Measurements from ENCODE around the gene CBR3. TPM values are rescaled to one million over a fixed set of nuclear protein-coding genes. Genes with fewer than 3 reads are reported as not detected.
A peak's percentile ranks its signal among the peaks of the same experiment; 100 is the strongest.
"Not testable (repeated sequence)": the region's sequence is repeated elsewhere in the genome, so short reads cannot be mapped to it uniquely, and the experiment has no call there.

CBR3 gene
- total and polyA plus RNA-seq, 2 experiments from 2014 or later, result 4.6 to 8.7 TPM

DNA sequence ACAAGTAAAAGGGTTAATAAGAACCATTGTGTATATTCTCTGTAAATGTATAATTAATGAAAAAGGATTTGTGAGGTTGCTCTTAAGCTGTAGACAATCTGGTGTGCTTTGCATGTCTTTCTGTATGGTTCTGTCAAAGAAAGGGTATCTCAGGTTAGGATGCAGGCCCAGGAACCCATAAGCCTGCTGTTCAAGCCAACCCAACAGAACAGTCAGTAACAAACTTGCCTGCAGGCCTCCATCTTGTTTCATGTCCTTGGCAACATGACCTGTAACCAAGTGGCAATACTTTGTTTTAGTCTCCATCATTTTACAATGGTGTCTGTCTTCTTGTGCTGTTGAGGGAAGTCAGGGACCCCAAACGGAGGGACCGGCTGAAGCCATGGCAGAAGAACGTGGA, 35.9 kb upstream of the CBR3 start (continued):
- TF ChIP-seq, protein P1, sequence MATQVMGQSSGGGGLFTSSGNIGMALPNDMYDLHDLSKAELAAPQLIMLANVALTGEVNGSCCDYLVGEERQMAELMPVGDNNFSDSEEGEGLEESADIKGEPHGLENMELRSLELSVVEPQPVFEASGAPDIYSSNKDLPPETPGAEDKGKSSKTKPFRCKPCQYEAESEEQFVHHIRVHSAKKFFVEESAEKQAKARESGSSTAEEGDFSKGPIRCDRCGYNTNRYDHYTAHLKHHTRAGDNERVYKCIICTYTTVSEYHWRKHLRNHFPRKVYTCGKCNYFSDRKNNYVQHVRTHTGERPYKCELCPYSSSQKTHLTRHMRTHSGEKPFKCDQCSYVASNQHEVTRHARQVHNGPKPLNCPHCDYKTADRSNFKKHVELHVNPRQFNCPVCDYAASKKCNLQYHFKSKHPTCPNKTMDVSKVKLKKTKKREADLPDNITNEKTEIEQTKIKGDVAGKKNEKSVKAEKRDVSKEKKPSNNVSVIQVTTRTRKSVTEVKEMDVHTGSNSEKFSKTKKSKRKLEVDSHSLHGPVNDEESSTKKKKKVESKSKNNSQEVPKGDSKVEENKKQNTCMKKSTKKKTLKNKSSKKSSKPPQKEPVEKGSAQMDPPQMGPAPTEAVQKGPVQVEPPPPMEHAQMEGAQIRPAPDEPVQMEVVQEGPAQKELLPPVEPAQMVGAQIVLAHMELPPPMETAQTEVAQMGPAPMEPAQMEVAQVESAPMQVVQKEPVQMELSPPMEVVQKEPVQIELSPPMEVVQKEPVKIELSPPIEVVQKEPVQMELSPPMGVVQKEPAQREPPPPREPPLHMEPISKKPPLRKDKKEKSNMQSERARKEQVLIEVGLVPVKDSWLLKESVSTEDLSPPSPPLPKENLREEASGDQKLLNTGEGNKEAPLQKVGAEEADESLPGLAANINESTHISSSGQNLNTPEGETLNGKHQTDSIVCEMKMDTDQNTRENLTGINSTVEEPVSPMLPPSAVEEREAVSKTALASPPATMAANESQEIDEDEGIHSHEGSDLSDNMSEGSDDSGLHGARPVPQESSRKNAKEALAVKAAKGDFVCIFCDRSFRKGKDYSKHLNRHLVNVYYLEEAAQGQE (IDR thresholded peaks at IDR 0.05; ENCODE audit: unreplicated experiment), result no peak
- TF ChIP-seq CREB1 (CRISPR knock-in tag; IDR thresholded peaks at IDR 0.05; ENCODE audit: low read depth) (no peak), POLR2AphosphoS5 (IDR thresholded peaks at IDR 0.05; ENCODE audit: low read depth) (no peak), ZNF114 (CRISPR knock-in tag; IDR thresholded peaks at IDR 0.05) (no peak)

GRCh38 chr21:36099695-36100211, 35.1 kb upstream of the CBR3 start:
- peaks cover 44% of the 10 kb centered on the region for H3K9me3 Mint-ChIP-seq
- H3K27me3 Mint-ChIP-seq (ENCODE audit: insufficient read depth, low read depth, poor library complexity), result not testable (repeated sequence)

DNA sequence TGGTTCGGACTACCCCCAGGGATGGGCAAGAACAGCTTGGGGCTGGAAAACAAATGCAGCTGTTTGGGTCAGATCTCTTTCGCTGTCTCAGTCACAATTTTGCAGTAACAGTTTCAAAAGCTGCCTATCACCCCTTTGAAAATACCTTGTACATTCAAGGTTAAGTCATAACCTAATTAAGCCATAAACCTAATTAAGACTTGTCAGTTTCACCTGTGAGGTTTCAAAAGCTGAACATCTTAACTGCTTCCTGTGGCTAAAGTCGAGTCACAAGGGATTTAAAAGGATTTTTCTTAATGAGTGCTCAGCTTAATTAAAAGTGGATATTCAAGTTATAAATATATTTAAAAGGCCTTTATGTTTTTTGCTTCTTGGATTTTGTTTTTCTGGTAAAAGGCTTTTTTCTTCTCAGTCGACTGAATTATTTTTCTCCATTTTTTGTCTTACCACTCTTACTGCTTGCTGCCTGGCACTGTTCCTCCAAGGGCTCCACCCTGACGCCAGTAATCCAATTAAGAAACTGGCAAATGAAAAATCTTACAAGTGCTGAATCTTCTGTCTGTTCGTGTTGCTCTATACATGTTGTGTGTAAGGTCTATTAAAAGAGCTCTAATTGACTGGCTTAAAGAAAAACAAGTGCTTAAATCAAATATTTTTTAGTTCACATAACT, 33.8 kb upstream of the CBR3 start:
- H3K4me1 ChIP-seq (ENCODE audit: insufficient read depth), result peaks cover 53% of the 10 kb centered on the region
- DNase-seq (ENCODE audit: low spot score) (no peak), ATAC-seq (no peak)
- no peaks in the 10 kb centered on the region for H3F3A ChIP-seq (replicated peaks; ENCODE audit: low read depth)
- Mint-ChIP-seq H3K4me3 (no peak overlapping the region; the same call in 2 of the 3 replicates), H3K36me3 (ENCODE audit: low read depth) (peaks cover 37% of the 10 kb centered on the region; the same call in 2 of the 3 replicates), H3K9me3 (peaks cover 32% of the 10 kb centered on the region), H3K4me1 (peaks cover 76% of the 10 kb centered on the region), H3K27me3 (ENCODE audit: insufficient read depth, low read depth, poor library complexity) (peaks cover 14% of the 10 kb centered on the region), H3K27ac (peak overlapping the region; percentile 97)
- H3K4me2 ChIP-seq, result 0 out of 2 replicates have a peak overlapping the region, but pooled peaks have one; percentile 2
- H4K20me1 ChIP-seq (replicated peaks; ENCODE audit: insufficient read depth), result no peaks in the 10 kb centered on the region
- peak overlapping the region; percentile 96 for H3K27ac ChIP-seq (ENCODE audit: low read depth)
- H3K36me3 ChIP-seq (ENCODE audit: insufficient read depth), result no peaks in the 10 kb centered on the region
- no peak for TF ChIP-seq JUNB (IDR thresholded peaks at IDR 0.05; ENCODE audit: unreplicated experiment)
- no peak for TF ChIP-seq POLR2AphosphoS5 (IDR thresholded peaks at IDR 0.05; ENCODE audit: low read depth)
- no peak for TF ChIP-seq ETS1 (IDR thresholded peaks at IDR 0.05)
- no peak for TF ChIP-seq EZH2 (IDR thresholded peaks at IDR 0.05; ENCODE audit: low read depth, unreplicated experiment)
- no peak for TF ChIP-seq ZNF114 (CRISPR knock-in tag; IDR thresholded peaks at IDR 0.05)
- H2AFZ ChIP-seq, result no peak overlapping the region
- no peak overlapping the region for H3K4me3 ChIP-seq
- no peaks in the 10 kb centered on the region for H3K27me3 ChIP-seq (ENCODE audit: insufficient read depth)
- peaks cover 14% of the 10 kb centered on the region for H3K79me2 ChIP-seq (replicated peaks; ENCODE audit: insufficient read depth)
- no peaks in the 10 kb centered on the region for H3K9me2 ChIP-seq (ENCODE audit: insufficient read depth)

More at GRCh38 chr21:36099695-36100211, 35.1 kb upstream of the CBR3 start:
- Mint-ChIP-seq H3K4me3 (peak overlapping the region; percentile 42), H3K4me1 (peaks cover 72% of the 10 kb centered on the region), H3K36me3 (ENCODE audit: low read depth) (peaks cover 49% of the 10 kb centered on the region), H3K27ac (peak overlapping the region; percentile 97)
- ATAC-seq; H3K36me3 ChIP-seq (ENCODE audit: insufficient read depth); H4K20me1 ChIP-seq (replicated peaks; ENCODE audit: insufficient read depth); H3F3A ChIP-seq (replicated peaks; ENCODE audit: low read depth); H3K27me3 ChIP-seq (ENCODE audit: insufficient read depth); H3K9me2 ChIP-seq (ENCODE audit: insufficient read depth); H2AFZ ChIP-seq; H3K79me2 ChIP-seq (replicated peaks; ENCODE audit: insufficient read depth); H3K4me3 ChIP-seq: not testable (repeated sequence)
- TF ChIP-seq NANOG (IDR thresholded peaks at IDR 0.05; ENCODE audit: borderline replicate concordance), result peak; percentile 42
- peak overlapping the region; percentile 42 for H3K4me2 ChIP-seq
- DNase-seq (ENCODE audit: low spot score), result peak; percentile 87
- peaks cover 59% of the 10 kb centered on the region for H3K4me1 ChIP-seq (ENCODE audit: insufficient read depth)
- H3K27ac ChIP-seq (ENCODE audit: low read depth), result peak overlapping the region; percentile 98

All from GM23338 (cell line).